CD4-positive, alpha-beta T cell (primary cell): Measurements from ENCODE around the gene TM2D1. TPM values are rescaled to one million over a fixed set of nuclear protein-coding genes. Genes with fewer than 3 reads are reported as not detected.

Experiments
- ATAC-seq: fragments of 200-7000 bp; cut with Tn5 transposase; one replicate; pipeline ENCODE4 v1.10.0; 2022; ENCODE audit warnings: mild to moderate bottlenecking; ENCODE audit not compliant: poor library complexity
- CTCF ChIA-PET: fragments of 350-600 bp; sonication (Branson Sonifier 250); formaldehyde crosslinking; loops from one replicate; lab custom pipeline; 2021; ENCODE audit warnings: antibody characterized with exemption, inconsistent platforms; lab: Charles Lee
- POLR2A ChIA-PET: fragments of 350-600 bp; sonication (Branson Sonifier 250); formaldehyde crosslinking; loops from one replicate; lab custom pipeline; 2021; ENCODE audit warnings: antibody characterized with exemption, inconsistent platforms; lab: Charles Lee
- DNase-seq, 14 experiments: peaks; one replicate each; pipeline ENCODE4 v3.0.0-alpha.2; 2013 to 2020; ENCODE audit warnings: mixed read lengths in 2 of 14
- H3K27ac ChIP-seq, 2 donors: one replicate each; pipeline versions ENCODE4 v1.5.1 to v1.7.0; 2013; ENCODE audit warnings: low read length in 2 of 2, low read depth in 1 of 2, mild to moderate bottlenecking in 1 of 2
- H3K27me3 ChIP-seq, 2 experiments: 1 replicate in 1 of 2; 2 replicates in 1 of 2; pipeline versions ENCODE4 v1.6.1 to v1.7.0; 2013; ENCODE audit warnings: low read length in 2 of 2, control low read depth in 1 of 2, mild to moderate bottlenecking in 1 of 2, moderate library complexity in 1 of 2; ENCODE audit not compliant: insufficient read depth in 2 of 2, control insufficient read depth in 1 of 2
- H3K36me3 ChIP-seq: one replicate; pipeline ENCODE4 v1.6.1; 2013; ENCODE audit warnings: low read length, control low read depth; ENCODE audit not compliant: insufficient read depth
- H3K4me1 ChIP-seq: one replicate; pipeline ENCODE4 v1.6.1; 2013; ENCODE audit warnings: low read length, control low read depth; ENCODE audit not compliant: insufficient read depth
- H3K4me3 ChIP-seq: one replicate; pipeline ENCODE4 v1.5.1; 2013; ENCODE audit warnings: mild to moderate bottlenecking, low read length, moderate library complexity
- H3K9me3 ChIP-seq, 2 experiments: 1 replicate in 1 of 2; 2 replicates in 1 of 2; pipeline versions ENCODE4 v1.6.1 to v1.7.0; 2013; ENCODE audit warnings: low read length in 2 of 2, mild to moderate bottlenecking in 2 of 2, control low read depth in 1 of 2, moderate library complexity in 1 of 2; ENCODE audit not compliant: control insufficient read depth in 1 of 2, insufficient read depth in 1 of 2
- H3K27ac Mint-ChIP-seq: one replicate; pipeline ENCODE4 v1.8.0; 2020; ENCODE audit warnings: mixed read lengths
- H3K27me3 Mint-ChIP-seq: one replicate; pipeline ENCODE4 v1.8.0; 2021; ENCODE audit warnings: mixed read lengths
- H3K36me3 Mint-ChIP-seq: one replicate; pipeline ENCODE4 v1.8.0; 2021; ENCODE audit warnings: low read depth, mixed read lengths
- H3K4me1 Mint-ChIP-seq: one replicate; pipeline ENCODE4 v1.8.0; 2021; ENCODE audit warnings: low read depth, mixed read lengths
- H3K4me3 Mint-ChIP-seq: one replicate; pipeline ENCODE4 v1.8.0; 2020; ENCODE audit warnings: mild to moderate bottlenecking, mixed read lengths
- H3K9me3 Mint-ChIP-seq: one replicate; pipeline ENCODE4 v1.8.0; 2020; ENCODE audit warnings: mixed read lengths
- CTCF ChIP-seq: fragments of 200-600 bp; IDR thresholded peaks from one replicate; pipeline ENCODE4 v1.8.0; 2022; ENCODE audit warnings: antibody characterized with exemption, mild to moderate bottlenecking
- intact Hi-C, 2 experiments: fragments of 100-400 bp; cut with DNase I in 1 of 2; cut with micrococcal nuclease in 1 of 2; formaldehyde crosslinking; loops; one replicate each; pipeline versions ENCODE4 v1.15.1 to v1.9.0; 2023 to 2025; cut with DNase I, micrococcal nuclease
- total RNA-seq, 174 experiments: library from RNA in 2 of 174; stranded (reverse) in 2 of 174; gene quantifications; one replicate each; pipeline ENCODE4 v1.2.3 and lab custom pipeline; 2021 to 2026

The TM2D1 gene
- total RNA-seq, 2 experiments from 2014 or later: 12.0 to 13.7 TPM

- no peaks in the 10 kb centered on the region for H3K9me3 Mint-ChIP-seq
- CTCF ChIA-PET: no interaction called here
- peaks cover 4% of the 10 kb centered on the region for H3K36me3 Mint-ChIP-seq
- no peak overlapping the region for H3K4me3 ChIP-seq
- ATAC-seq (no peak), DNase-seq (no peak)
- H3K4me1 ChIP-seq: no peaks in the 10 kb centered on the region
- no peaks in the 10 kb centered on the region for H3K27me3 Mint-ChIP-seq
- POLR2A ChIA-PET: no interaction called here
- H3K27ac Mint-ChIP-seq: no peak overlapping the region
- peaks cover 17% of the 10 kb centered on the region for H3K4me1 Mint-ChIP-seq
- no peaks in the 10 kb centered on the region for H3K36me3 ChIP-seq
- H3K4me3 Mint-ChIP-seq: no peak overlapping the region
- intact Hi-C loops: no loop called here
- H3K27ac ChIP-seq: no peak overlapping the region
- no peaks in the 10 kb centered on the region for H3K27me3 ChIP-seq
- no peak for TF ChIP-seq CTCF
- no peaks in the 10 kb centered on the region for H3K9me3 ChIP-seq
These were observed 31.8 kb upstream of the TM2D1 start for GRCh38 chr1:61756773-61757172.

- H3K36me3 ChIP-seq: no peaks in the 10 kb centered on the region
- POLR2A ChIA-PET: no interaction called here
- TF ChIP-seq CTCF: no peak
- H3K27ac Mint-ChIP-seq: no peak overlapping the region
- CTCF ChIA-PET: no interaction called here
- DNase-seq (no peak), ATAC-seq (no peak)
- no peaks in the 10 kb centered on the region for H3K27me3 ChIP-seq
- no peak overlapping the region for H3K27ac ChIP-seq
- no peaks in the 10 kb centered on the region for H3K9me3 Mint-ChIP-seq
- H3K4me3 Mint-ChIP-seq: no peak overlapping the region
- H3K4me1 Mint-ChIP-seq: peaks cover 17% of the 10 kb centered on the region
- H3K36me3 Mint-ChIP-seq: no peaks in the 10 kb centered on the region
- H3K9me3 ChIP-seq: no peaks in the 10 kb centered on the region
- H3K27me3 Mint-ChIP-seq: no peaks in the 10 kb centered on the region
- H3K4me3 ChIP-seq: no peak overlapping the region
- intact Hi-C loops: no loop called here
- no peaks in the 10 kb centered on the region for H3K4me1 ChIP-seq
These were observed 29.6 kb upstream of the TM2D1 start for GRCh38 chr1:61754545-61754944.

DNA sequence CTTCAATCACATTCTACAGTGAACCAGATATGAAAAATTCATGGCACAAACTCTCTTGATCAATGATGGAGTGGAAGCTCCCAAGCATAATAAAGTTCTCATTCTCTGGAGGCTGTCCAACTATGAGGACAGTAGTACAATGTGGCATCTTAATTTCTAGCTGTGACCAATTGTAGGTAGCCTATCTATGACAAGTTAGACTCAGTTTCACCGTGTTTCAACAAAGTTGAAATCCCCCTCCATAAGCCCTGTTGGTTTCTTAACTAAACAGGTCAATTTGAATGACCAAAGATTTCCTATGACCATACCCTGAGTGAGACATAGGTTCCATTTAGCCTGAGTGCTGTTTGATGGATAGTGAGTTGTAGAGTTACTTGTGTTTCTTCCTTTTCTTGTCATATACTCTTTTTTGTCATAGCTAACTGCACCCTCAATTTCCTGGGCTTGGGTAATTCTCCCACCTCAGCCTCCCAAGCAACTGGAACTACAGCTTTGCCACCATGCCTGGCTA lies 29.1 kb upstream of the TM2D1 start:
- intact Hi-C loops: no loop called here
- H3K4me1 ChIP-seq: no peaks in the 10 kb centered on the region
- CTCF ChIA-PET: no interaction called here
- no peaks in the 10 kb centered on the region for H3K36me3 ChIP-seq
- no peak for DNase-seq
- no peak overlapping the region for H3K27ac ChIP-seq
- H3K9me3 ChIP-seq: no peaks in the 10 kb centered on the region
- Mint-ChIP-seq H3K27ac (no peak overlapping the region), H3K9me3 (no peaks in the 10 kb centered on the region), H3K36me3 (no peaks in the 10 kb centered on the region), H3K4me1 (peaks cover 15% of the 10 kb centered on the region), H3K27me3 (no peaks in the 10 kb centered on the region), H3K4me3 (no peak overlapping the region)
- no peak for TF ChIP-seq CTCF
- H3K27me3 ChIP-seq: no peaks in the 10 kb centered on the region
- H3K4me3 ChIP-seq: no peak overlapping the region
- ATAC-seq: no peak
- POLR2A ChIA-PET: interaction anchor here (1.0 kb wide), 1 partner anchor 29 kb away, joined by 3 read pairs; no protein-coding TSS in a partner anchor
